C4-2B (cell line): ENCODE data around the gene EIF4G1.

ENCODE experiments used
- CTCF ChIP-seq: fragments of 450-650 bp; conservative IDR thresholded peaks from 2 replicates; pipeline ENCODE4 v1.5.1; 2017; ENCODE audit warnings: mild to moderate bottlenecking
- ZFX ChIP-seq: fragments of 450-650 bp; IDR thresholded peaks from 2 replicates; pipeline ENCODE4 v1.6.1; 2017

GRCh38 chr3:184347321-184348056, 33.1 kb downstream of the EIF4G1 start:
- no peak for TF ChIP-seq CTCF
- TF ChIP-seq ZFX = no peak
